NCI-H446 (cell line): Measurements from ENCODE around the gene OR56A5.

Source experiments
- DNase-seq, 2 experiments: peaks; one replicate each; lab custom pipeline; 2025; lab: John Stamatoyannopoulos, UW

OR56A5 gene

DNA sequence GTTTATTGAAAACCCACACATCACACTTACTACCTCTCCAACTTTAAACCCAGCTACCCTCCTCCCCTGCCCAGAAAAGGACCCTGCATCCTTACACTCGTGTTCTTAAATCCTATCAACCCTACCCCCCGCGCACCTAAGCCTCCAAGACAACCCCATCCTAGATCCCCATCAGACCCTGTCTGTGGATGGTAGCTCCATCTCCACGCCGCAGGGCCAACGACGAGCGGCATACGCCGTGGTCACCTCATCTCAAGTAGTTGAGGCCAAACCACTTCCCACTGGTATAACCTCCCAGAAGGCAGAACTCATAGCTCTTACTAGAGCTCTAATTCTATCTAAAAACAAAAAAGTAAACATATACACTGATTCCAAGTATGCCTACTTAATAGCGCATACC lies 35.6 kb downstream of the OR56A5 start:
- DNase-seq, result no peak

DNA sequence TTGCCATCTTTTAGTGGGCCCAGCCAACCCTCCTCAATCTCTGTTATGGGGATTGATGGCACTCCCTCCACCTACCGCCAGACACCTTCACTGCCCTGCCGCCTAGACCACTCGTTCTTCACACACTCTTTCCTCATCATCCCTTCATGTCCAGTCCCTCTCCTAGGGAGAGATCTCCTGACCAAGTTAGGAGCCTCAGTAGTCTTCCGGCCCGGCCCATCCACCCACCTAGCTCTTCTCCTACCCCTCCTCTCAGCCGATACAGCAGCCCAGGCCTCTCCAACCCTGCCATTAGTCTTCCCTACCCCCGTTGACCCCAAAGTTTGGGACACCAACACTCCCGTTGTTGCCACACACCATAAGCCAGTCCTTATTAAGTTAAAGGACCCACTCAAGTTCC lies 37.2 kb downstream of the OR56A5 start:
- DNase-seq, result no peak

DNA sequence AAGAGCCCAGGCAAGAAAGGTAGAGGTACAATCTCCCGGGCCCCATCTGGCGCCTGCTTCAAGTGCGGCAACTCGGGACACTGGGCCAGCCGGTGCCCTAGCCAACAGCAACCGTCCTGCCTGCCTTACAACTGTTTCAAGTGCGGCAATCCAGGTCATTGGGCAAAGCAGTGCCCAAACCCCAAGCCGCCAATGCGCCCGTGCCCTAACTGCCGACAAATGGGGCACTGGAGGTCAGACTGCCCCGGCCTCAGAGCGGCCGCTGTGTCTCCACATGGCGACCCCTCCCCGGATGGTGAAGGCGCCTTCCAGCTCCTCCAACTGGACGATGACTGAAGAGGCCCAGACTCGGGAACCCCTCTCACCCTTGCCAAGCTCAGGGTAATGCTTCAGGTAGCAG lies 37.7 kb downstream of the OR56A5 start:
- DNase-seq, result no peak

DNA sequence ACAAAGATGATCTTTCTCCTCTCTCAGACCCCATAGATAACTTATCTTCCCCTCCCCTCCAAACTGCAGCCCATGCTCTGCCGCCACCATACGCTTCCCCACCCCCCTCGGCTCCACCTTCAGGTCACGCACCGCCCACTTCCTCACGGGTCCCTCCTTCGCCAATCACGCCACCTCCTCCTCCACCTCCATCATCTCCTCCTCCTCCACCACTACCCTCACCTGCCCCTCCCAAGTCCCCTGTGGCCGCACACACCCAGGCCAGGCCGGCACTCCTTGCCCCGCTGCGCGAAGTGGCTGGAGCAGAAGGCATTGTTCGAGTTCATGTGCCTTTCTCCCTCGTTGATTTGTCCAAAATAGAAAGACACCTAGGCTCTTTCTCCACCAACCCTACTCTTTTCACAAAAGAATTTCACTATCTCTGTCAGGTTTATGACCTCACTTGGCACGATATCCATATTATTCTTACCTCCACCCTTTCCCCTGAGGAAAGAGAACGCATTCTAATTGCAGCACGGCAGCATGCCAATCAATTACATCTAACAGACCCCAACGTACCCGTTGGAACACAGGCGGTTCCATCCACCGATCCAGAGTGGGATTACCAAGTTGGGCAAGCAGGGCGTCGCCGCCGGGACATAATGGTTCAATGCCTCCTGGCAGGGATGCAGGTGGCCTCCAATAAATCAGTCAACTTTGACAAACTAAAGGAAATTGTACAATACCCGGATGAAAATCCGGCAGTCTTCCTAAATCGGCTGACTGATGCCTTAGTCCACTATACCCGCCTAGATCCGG lies 38.5 kb downstream of the OR56A5 start:
- no peak for DNase-seq

DNA sequence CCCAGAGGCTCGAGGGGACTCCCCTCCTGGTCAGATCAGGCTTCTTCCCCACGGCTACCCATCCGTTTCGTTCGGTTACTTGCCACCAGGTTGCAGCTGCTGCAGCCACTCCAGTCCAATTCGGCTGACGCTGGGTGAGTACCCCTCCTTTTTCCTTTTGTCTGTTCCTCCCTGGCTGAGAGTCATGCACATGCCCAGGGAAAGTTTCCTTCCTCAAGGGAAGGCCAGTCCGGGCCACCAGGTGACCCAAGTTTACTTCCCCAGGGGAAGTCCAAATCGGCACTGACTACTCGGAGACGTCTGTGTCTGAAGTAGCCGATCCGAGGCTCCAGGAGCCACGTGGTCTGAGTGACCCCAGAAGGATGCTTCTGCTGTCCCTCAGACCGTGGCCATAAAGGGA lies 39.5 kb downstream of the OR56A5 start:
- no peak for DNase-seq

DNA sequence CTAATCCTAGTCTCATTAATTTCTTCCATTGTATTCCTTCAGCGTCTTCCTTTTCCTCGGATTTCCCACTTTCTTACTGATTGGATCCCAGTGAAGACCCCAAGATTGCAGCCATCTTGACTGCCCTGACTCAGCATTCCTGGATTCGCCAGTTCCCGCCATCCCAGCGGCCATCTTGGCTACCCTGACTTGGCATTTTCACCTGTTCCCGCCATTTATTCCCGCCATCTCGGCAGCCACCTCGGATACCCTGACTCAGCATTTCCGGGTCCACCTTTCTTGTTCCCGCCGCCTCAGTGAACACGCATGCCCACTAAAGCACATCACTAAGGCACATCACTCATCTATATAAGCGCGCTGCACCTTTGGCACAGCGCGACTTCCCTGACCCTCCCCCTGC lies 40.0 kb downstream of the OR56A5 start:
- DNase-seq, result no peak

DNA sequence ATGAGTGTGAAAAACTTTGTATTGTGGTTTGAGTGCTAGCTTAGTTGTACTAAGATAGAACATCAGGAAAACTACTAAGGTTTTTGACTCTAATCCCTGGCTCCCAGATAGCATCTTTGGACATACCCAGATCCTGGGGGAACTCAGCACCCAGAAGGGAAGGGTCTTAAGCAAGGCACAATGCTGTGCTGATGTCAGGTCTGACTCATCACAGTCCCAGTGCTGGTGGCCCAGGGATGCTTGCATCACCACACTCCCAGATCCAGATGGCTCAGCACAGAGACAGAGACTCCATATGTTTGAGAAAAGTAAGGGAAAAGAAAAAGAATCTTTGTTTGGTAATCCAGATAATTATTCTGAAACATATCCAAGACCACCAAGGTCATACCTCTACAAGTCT lies 44.5 kb downstream of the OR56A5 start:
- no peak for DNase-seq

DNA sequence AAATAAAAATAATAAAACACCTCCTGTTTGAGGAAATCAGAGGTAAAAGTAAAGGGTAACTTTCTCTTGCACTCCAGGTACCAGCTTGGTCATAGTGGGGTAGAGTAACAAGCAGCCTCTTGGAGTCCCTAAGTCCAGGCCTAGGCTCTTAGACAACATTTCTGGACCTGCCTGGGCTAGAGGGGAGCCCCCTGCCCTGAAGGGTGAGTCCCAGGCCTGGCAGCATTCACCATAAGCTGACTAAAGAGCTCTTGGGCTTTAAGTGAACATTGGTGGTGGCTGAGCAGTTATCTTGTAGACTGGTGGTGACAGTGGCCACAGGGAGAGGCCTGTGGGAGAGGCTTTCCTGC lies 44.9 kb downstream of the OR56A5 start:
- no peak for DNase-seq

DNA sequence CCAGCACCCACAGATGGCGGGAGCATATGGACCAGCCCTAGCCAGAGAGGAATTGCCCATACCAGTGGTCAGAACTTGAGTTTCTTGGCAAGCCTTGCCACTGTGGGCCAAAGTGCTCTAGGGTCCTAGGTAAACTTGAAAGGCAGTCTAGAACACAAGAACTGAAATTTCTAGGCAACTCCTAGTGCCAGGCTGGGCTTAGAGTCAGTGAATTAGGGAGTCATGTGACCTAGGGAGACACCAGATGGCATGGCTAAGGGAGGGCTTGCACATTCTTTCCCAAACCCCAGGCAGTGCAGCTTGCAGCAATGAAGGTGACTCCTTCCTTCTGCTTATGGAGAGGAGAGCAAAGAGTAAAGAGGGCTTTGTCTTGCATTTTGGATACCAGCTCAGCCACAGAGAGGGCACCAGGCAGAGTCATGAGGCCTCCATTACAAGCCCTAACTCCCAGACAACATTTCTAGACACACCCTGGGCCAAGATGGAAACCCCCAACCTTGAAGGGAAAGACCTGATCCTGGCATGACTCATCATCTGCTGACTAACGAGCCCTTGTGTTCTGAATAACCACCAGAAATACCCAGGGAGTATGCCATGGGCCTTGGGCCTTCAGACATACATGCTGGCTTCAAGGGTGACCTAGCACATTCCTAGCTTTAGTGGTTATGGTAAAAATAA lies 45.4 kb downstream of the OR56A5 start:
- DNase-seq, result no peak
